NOMO-1 treated with DMSO at 0.1 percent for 48 hours (cell line): ENCODE results near the gene GLYATL1B.
"Not testable (repeated sequence)": the region's sequence is repeated elsewhere in the genome, so short reads cannot be mapped to it uniquely, and the experiment has no call there.

Experiments
- DNase-seq: peaks from one replicate; lab custom pipeline; 2025; ENCODE audit not compliant: unreplicated experiment; lab: John Stamatoyannopoulos, UW

GLYATL1B gene

DNA sequence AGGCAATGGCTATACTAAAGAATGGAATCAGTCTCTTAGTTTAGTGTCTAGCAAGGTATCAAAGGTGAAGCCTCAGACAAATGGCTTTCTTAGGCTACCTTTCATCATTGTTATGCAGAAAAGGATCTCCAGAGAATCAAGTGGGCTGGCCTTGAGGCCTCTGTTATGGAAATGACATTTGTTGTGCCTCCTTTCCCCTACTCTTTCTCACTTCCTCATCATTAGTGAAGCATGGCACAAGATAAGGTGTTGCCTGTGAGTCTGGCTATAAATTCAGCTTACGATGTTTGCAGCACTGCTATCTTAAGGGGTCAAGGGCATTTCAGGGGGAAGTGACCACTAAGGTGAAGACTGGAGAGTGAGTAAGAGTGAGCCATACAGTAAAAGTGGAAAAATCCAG lies 9.1 kb downstream of the GLYATL1B start:
- DNase-seq: peak; percentile 63

DNA sequence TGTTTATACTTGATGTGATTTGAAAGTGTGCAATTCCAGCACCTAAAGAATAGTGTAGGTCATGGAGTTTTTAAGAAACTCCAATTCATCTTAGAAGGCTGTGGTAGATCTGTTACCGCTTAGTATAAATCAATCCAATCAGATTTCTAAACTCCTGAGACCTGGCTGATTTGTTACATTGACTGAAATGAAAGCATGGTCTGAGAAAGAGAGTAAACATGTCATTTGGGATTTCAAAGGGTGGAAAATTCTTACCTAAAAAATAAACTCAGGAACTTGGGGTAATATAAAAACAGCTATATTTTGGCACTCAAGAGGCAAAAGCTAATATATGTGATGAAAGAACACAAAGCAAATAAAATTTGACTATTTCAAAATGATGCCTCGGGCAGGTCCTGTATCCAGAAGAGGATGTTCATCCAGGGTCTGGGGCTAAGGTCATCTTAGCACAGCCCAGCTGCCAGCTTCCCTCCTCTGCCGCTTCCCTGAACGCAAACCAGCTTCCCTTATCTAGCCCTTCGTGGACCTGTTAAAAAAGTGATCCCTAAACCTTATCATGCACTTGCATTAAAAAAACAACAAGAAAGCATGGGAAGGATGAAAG lies 10.0 kb downstream of the GLYATL1B start:
- not testable (repeated sequence) for DNase-seq

DNA sequence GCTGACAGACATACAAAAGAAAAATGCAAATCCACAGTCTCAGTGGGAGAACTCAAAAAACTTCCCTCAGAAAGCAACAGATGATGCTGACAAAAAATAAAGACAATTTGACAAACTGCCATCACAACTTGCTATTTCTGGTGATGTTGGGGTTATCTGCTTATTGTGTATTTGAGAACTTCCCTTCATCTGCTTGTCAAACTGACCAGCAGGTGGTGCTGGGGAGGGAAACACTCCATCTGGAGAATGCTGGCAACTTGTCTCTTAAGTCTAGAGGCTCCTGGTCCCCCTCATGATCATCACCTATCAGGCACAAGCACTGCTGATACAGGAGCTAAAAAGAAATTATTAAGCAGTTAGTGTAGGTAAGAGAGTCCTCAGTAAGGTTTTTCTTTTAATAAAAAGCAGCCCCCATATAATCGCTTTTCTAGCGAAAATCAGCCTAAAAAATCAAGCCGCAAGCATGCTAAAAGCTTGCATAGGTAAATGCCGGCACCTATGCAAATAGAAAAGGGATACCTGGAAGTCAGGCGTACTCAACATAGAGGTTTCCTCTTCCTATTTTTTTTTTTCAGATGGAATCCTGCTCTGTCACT lies 11.1 kb downstream of the GLYATL1B start:
- peak; percentile 36 for DNase-seq

DNA sequence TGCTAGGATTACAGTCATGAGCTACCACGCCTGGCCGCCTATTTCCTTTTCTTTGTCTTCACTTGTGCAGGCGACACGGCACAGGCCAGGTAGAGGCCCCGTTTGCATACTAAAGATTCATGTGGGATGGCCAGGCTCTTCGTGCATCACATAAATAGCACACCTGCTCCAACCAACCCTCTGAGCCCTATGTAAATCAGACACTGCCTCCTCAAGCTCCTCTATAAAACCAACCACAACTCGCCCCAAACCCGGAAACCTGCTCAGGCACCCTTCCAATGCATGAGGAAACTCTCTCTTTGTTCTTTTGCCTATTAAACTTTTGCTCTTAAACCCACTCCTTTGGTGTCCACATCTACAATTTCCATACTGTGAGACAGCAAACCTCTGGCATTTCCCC lies 11.8 kb downstream of the GLYATL1B start:
- not testable (repeated sequence) for DNase-seq

DNA sequence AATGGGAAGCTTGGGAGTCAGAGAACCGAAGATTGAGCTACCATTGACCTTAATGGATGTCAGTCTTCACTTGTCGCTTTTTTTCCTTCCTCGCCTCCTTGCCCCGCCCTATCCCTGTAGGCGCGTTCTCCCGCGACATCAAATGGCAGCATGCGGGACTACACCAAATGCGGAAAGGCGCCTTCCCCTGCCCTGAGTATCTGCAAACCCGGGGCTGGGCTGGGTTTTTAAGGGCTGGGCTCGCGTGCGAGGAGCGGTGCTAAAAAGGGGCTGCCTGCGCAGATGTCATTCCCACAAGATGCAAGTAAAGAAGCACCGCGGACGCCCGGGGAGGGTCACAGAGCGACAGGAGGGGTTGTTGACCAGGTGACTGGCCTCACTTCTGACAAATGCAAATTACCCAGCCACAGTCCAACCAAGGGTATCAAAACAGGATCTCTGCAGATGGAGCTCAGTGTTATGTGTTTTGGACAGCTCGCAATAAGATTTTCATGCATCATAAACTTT lies 16.2 kb downstream of the GLYATL1B start:
- DNase-seq: peak; percentile 81

DNA sequence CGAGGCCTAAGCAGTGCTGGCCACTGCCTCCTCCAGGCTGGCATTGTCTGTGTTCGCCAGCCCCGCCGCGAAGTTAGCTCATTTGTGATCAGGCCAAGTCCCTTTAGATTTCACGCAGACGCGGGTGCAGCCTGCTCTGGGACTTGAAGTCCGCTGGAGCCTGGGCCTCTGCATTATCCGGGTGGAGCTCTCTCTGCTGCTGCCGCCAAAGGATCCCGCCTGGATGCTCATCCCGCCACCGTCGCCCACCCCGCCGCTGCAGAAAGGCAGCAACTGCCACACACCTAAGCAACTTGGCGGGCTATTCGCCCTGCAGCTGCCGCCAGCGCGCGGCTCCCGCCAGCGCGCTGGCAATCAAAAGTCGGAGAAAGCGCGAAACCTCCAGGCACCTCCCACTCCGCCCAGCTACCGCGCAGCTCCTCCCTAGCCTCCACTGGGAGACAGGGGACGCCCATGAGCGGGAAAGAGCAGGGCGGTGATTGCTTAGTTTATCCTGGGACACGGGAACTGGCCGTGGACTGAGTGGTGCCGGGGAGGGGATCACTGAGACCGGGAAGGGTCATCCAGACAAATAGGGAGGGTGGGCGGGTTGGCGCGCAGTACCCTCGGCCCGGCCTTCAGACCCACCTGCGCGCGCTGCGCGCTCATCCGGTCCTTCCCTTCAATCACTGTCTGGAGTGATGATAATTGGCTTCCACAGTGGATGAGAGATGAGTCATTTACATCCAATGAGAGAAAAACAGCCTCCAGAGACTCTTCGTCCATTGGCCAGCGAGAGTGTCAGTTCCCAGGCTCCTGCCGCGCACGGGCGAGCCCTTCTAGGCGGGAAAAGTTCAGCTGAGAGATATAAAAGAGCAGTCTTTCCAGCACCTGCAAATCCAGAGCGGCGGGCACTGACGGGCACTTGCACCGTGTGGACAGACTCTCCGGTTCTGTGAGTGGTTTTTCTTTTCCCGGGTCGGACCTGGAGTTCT lies 20.5 kb downstream of the GLYATL1B start, which contains the start of gene FAM111B:
Gene FAM111B (plus strand): TSS at position 875 of the 974 bp plus-strand sequence. CDS start 2,389 bp downstream, outside the sequence.
- DNase-seq: peak; percentile 92

DNA sequence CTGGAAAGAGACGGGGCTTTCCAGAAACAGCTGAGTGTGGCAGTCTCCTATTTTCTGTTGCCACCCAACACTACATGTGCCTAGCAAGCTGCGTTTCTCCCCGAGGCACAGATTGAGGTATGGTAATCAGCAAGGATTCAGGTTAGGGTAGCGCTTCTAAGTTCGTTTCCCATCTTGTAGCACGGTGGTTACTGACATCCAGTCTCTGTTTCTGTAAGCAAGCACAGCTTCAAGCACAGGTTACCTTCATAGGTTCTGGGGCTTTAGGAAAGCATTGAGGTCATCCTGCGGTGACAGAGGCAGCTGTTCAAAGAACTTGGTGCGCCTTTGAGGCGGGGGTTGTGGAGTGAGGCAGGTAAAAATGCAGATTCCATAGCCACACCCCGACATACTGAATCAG lies 21.6 kb downstream of the GLYATL1B start:
- DNase-seq: peak; percentile 22

DNA sequence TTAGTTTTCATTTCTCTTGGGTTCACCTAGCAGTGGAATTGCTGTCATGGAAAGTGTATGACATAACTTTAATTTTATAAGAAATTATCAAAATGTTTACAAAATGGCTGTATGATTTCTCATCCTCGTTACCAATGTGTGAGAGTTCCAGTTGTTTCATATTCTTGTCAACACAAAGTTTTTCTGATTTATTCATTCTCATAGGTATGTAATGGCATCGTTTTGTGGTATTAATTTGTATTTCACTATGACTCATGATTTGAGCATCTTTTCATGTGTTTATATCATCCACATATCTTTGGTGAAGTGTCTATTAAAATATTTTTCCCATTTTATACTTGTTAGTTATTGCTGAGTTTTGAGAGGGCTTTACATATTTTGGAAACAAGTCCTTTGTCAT lies 26.4 kb downstream of the GLYATL1B start:
- DNase-seq: no peak

DNA sequence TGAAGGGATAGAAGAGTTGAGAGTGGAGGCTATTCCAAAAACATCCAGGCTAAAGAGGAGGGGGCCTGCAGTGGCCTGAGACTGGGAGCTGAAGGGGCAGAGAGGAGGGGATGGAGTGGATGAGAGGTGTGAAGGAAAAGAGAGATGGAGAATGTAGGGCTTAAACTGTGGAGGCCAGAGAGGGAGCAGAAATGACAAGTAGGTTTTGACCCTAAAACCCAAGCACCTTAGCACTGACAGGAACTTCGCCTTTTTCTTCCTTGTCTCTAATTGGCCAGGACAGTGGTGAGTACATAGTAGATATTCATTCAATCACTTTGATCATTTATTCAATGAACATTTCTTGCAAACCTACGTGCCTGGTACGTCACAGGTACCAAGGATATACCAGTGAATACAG lies 28.2 kb downstream of the GLYATL1B start:
- no peak for DNase-seq

DNA sequence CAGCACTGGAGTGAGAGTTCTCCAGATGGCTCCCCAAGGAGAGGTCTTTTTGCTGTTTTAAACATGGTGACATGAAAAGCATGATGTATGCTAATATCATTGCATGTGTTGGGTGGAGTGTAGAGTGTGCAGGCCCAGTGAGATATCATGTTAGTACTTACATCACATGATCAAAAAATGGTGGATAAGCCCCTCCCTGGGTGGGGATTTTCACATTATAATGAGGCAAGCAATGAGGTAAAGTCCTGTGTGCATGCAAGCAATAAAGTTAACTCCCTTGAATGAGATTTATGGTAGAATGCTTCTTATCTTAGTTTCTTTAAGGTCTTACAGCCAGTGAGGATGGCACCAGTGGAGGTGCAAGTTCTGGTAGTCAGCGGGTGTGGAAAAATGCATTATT lies 29.4 kb downstream of the GLYATL1B start:
- DNase-seq: no peak

DNA sequence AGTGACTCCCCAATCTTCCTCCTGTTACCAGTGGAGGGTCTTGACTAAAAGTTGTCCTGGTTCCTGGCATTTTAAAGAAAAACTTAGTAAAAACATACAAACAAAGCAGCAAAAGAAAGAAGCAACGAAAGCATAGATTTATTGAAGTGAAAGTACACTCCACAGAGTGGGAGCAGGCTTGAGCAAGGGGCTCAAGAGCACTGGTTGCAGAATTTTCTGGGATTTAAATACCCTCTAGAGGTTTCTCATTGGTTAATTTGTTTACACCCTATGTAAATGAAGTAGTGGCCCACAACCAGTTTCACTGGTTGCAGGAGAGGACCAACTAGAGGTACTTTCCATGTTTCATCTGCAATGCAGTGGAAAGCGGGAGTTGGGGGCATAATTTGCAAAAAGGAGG lies 31.7 kb downstream of the GLYATL1B start:
- DNase-seq: no peak

DNA sequence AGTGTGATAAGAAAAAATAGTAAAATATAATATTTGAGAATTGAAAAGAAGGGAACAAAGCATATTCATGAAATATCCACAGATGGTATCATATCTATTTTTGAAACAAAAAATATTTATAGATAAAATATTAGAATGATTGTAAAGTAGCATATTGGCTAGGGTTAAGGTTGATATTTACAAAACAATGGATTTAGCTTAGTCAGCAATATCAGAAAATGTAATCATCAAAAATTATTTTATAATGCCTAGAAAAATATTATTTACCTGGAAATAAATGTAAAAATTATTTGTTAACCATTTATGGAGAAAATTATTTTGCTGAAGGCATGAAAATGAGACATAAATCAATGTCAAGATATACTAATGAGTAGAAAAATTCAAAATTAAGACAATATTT lies 33.7 kb downstream of the GLYATL1B start:
- no peak for DNase-seq

DNA sequence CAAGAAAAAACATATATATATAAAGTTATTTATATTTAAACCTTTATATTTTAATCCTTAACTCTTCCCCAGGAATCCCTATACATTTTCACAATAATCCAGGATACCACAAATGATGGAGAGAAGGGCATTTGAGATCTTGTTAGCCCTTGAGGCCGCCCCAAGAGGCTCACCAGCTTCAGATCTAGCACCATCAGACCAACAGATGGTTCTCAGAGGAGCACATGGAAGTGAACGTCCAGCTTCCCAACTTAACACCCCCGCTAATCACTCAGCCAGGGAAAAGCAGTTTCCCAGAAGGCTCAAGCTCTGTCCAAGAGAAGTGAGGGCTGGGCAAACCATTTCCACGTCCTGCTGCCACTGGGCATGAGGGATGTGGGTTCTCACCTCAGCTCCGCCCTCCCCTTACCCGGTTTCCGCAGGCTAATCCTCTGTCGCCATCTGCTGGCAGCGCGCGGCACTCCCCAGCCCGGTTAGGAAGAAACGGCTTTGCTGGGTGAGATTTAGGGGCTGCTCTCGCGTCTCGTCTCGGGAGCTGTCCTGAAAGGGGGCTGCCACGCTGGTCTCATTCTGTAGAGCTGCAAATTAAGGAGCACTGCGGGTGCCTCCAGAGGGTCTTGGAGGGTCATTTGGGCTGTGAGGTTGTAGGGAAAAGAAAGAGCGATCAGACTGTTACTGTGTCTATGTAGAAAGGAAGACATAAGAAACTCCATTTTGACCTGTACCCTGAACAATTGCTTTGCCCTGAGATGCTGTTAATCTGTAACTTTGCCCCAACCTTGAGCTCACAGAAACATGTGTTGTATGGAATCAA lies 49.7 kb downstream of the GLYATL1B start:
- peak; percentile 57 for DNase-seq

DNA sequence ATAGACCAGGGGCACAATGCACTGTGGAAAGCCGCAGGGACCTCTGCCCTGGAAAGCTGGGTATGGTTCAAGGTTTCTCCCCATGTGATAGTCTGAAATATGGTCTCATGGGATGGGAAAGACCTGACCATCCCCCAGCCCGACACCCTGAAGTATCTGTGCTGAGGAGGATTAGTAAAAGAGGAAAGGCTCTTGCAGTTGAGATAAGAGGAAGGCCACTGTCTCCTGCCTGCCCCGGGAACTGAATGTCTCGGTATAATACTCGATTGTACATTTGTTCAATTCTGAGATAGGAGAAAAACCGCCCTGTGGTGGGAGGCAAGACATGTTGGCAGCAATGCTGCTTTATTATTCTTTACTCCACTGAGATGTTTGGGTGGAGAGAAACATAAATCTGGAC lies 50.4 kb downstream of the GLYATL1B start:
- not testable (repeated sequence) for DNase-seq

DNA sequence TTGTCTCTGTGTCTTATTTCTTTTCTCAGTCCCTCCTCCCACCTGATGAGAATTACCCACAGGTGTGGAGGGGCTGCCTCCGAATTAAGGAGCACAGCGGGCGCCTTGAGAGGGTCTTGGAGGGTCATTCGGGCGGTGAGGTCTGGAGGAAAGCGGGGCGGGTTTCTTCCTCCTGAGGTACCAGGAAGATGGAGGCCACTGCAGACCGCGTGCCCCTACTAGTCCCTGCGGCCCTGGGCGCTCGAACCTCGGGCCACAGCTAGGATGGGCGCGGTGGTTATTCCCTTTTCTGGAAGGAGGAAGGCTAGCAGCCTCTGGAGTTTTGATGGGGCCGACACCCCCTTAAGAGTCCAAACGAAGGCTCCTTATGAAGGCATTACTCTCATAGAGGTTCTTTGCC lies 51.1 kb downstream of the GLYATL1B start:
- no peak for DNase-seq

DNA sequence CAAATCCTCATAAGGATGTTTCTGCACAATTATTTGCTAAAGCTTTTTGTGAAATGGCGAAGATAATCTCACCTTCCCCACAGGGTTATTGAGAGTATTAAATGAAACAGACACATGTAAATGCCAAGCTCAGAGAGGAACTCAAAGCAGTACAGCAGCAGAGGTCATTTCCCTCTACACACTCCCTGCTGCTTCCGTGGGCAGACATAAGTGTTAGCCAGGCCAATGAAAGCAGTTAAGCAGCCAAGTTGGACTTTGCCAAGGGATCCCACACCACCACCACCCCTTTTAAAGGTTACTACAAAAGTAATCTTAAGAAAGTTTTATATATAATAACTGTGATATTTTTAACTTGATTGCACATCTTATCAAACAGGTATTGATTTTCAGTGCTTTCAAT lies 52.5 kb downstream of the GLYATL1B start:
- no peak for DNase-seq

DNA sequence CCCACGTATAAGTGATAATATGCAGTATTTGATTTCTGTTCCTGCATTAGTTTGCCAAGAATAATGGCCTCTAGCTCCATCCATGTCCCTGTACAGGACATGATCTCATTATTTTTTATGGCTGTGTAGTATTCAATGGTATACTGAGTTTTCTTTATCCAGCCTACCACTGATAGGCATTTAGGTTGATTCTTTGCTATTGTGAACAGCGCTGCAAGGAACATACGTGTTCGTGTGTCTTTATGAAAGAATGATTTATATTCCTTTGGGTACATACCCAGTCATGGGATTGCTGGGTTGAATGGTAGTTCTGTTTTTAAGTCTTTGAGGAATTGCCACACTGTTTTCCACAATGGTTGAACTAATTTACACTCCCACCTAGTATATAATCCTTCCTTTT lies 55.1 kb downstream of the GLYATL1B start:
- no peak for DNase-seq

DNA sequence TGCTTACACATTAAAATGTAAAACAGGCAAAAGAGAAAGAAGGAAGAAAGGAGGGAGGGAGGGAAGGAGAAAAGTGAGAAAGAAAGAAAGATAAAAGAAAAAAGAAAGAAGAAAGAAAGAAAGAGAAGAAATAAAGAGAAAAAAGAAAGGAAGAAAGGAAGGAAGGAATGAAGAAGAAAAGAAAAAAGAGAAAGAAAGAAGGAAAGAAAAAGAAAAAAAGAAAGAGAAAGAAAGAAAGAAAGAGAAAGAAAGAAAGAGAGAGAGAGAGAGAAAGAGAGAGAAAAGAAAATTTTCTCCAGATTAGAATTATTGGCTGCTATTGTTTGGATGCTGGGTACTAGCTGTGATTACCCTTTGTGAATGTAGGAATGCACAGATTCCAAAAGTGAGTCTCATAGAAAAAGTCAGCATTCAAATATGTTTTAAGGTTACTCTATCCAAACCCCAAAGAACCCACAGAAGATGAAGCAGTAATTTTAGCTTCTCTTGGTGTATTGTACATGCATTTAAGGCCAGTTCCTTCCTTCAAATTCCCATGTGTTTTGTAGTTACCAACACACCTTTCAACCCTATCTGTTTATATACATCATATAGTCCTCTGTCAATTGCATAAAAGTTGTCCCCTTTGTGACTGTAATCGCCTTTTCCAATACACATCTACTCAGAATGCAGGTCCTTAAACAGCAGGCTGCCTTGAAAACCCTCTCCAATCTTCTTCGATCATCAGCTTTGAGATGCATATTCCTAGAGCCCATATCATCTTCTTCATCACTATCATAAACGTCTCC lies 55.8 kb downstream of the GLYATL1B start:
- DNase-seq: peak; percentile 40

DNA sequence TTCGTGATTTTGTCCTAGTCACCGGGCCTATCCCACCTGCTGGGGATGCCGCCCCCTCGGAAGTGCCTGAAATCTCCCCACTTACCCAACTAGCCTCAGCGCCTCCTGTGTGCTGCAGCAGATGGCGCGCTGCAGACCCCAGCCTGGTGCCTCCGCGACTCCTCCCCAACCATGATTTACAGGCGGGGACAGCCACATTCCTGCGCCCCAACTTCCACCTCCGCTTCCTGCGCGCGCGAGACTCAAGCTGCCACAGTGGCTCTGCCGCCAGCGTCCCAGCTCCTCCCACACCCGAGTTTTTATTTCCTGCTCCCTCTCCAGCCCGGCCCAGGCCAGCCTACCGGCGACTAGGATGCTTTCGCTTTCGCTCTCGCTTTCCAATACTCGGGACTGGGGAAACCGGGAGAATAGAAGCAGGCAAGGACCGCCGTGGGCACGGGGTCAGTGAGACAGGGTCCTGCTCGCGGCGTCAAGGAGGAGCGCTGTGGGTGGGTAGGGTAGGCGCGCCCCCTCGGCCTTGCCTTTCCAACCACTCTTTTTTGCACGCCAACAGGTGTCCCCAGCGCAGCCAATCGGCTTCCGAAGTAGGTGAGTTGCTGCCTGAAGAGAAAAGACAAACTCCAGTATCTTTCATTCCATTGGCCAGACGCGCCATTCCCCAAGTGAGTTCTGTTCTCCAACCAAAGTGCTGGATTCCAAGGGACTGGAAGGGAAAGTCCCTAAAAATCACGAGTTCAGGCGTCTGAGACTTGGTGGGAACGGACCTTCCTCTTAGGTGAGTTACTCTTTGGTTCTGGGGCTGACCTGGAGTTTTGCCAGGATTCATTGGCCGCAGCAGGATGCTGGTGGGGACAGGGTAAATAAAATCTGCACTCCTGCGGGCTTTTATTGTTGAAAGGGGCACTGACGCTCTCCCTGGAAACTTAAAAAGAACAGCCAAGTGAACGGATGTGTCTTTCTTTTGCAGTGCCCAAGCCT lies 56.7 kb downstream of the GLYATL1B start, which contains the start of gene FAM111A:
Gene FAM111A (plus strand): TSS at position 327 of the 978 bp plus-strand sequence. CDS start 6,017 bp downstream, outside the sequence.
- peak; percentile 91 for DNase-seq
